HFF-Myc (cell line): Measurements from ENCODE around the gene ZSCAN21.

ENCODE experiments used
- DNase-seq: peaks from one replicate; pipeline ENCODE4 v3.0.0-alpha.2; 2011; ENCODE audit warnings: low read depth; ENCODE audit errors: extremely low read depth
- H3K4me3 ChIP-seq: replicated peaks from 2 replicates; pipeline ENCODE4 v1.5.1; 2011; ENCODE audit warnings: low read depth, mild to moderate bottlenecking, control low read depth, low read length
- TF ChIP-seq, protein P1 (sequence below): IDR thresholded peaks from 2 replicates; pipeline ENCODE4 v1.5.1; 2012; ENCODE audit warnings: mild to moderate bottlenecking, low read depth, low read length, control low read depth; ENCODE audit errors: missing control alignments

The ZSCAN21 gene

DNA sequence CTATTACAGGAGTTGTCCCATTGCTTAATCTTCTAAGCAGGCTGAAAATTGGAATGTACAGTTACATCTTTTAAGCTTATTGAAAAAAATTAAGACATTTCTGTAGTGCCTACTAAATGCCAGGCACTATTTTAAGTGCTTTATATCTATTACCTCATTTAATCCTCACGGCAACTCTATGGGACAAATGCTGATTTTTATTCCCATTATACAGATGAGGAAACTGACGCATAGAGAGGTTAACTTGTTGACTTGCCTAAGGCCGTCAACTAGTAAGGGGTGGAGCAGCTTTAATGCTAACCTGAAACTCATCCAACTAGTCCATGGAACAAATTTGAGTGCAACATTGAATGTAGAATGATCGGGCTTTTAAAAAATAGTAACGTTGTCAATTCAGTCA, 31.7 kb upstream of the ZSCAN21 start:
- TF ChIP-seq, protein P1, sequence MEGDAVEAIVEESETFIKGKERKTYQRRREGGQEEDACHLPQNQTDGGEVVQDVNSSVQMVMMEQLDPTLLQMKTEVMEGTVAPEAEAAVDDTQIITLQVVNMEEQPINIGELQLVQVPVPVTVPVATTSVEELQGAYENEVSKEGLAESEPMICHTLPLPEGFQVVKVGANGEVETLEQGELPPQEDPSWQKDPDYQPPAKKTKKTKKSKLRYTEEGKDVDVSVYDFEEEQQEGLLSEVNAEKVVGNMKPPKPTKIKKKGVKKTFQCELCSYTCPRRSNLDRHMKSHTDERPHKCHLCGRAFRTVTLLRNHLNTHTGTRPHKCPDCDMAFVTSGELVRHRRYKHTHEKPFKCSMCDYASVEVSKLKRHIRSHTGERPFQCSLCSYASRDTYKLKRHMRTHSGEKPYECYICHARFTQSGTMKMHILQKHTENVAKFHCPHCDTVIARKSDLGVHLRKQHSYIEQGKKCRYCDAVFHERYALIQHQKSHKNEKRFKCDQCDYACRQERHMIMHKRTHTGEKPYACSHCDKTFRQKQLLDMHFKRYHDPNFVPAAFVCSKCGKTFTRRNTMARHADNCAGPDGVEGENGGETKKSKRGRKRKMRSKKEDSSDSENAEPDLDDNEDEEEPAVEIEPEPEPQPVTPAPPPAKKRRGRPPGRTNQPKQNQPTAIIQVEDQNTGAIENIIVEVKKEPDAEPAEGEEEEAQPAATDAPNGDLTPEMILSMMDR: no peak
- H3K4me3 ChIP-seq: no peak overlapping the region; the same call in 1 of the 2 replicates
- DNase-seq: no peak

DNA sequence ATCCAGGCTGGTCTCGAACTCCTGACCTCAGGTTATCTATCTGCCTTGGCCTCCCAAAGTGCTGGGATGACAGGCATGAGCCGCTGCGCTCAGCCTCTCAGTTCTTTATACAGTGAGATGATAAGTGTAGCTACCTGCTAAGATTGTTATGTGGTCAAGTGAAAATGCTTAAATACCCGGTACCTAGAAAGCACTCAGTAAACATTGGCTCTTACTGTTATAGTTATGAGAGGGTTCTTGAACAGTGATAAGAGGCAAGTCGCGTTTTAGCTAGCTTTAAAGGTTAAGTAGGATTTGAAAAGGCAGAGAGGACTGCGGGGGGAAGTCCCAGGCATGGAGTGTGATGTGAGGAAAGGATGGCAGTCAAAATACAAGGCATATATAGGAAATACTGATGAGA, 29.7 kb upstream of the ZSCAN21 start:
- H3K4me3 ChIP-seq: no peak overlapping the region
- no peak for DNase-seq
- TF ChIP-seq, protein P1: no peak

DNA sequence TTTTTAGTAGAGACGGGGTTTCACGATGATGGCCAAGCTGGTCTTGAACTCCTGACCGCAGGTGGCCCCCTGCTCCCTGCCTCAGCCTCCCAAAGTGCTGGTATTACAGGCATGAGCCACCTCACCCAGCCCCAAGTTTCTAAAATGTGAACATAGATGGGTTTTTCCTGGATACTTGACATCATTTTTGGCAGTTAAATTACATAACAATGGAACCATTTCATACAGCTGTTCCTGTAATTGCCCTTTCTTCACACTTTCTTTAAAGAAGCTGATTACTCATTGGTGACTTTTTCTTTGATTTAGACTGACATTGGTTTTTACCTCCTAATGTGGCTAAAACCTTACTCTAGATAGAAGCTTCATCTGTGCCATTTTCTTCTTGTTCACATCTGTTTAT, 28.3 kb upstream of the ZSCAN21 start:
- DNase-seq: no peak
- H3K4me3 ChIP-seq: no peak overlapping the region
- TF ChIP-seq, protein P1: no peak

GRCh38 chr7:100022621-100023020, 27.0 kb upstream of the ZSCAN21 start:
- DNase-seq: no peak
- H3K4me3 ChIP-seq: no peak overlapping the region
- TF ChIP-seq, protein P1: no peak

- TF ChIP-seq, protein P1: no peak
- no peak for DNase-seq
- H3K4me3 ChIP-seq: no peak overlapping the region
Observed at GRCh38 chr7:100023526-100023925, 26.0 kb upstream of the ZSCAN21 start.

DNA sequence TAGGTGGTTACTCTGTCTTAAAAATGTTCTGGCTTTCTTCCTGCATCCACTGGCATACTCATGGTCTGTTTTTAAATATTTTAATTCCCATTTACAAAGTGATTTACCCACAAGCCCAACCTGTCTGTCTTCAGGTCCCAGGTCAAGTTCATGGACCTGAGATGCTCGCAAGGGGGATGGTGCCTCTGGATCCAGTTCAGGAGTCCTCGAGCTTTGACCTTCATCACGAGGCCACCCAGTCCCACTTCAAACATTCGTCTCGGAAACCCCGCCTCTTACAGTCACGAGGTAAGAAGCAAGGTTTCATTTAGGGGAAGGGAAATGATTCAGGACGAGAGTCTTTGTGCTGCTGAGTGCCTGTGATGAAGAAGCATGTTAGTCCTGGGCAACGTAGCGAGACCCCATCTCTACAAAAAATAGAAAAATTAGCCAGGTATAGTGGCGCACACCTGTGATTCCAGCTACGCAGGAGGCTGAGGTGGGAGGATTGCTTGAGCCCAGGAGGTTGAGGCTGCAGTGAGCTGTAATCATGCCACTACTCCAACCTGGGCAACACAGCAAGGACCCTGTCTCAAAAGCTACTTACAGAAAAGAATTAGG, 25.5 kb upstream of the ZSCAN21 start:
- TF ChIP-seq, protein P1: no peak
- DNase-seq: no peak
- no peak overlapping the region for H3K4me3 ChIP-seq

DNA sequence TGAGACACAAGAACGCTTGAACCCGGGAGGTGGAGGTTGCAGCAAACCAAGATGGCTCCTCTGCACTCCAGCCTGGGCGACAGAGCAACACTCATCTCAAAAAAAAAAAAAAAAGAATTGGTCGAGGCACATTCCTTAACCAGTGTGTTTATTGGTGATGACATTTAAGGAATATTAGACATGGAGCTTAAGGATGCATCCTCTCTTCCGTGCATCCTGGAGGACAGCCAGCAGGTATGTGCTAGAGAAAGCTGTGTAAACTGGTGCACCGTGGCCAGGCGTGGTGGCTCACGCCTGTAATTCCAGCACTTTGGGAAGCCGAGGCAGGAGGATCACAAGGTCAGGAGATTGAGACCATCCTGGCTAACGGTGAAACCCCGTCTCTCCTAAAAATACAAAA, 22.4 kb upstream of the ZSCAN21 start:
- TF ChIP-seq, protein P1: no peak
- H3K4me3 ChIP-seq: no peak overlapping the region
- no peak for DNase-seq
